NCI-H2171 treated with DMSO at 0.1 percent for 48 hours (cell line): ENCODE results near the gene ETS1.

Experiments used
- DNase-seq: peaks from one replicate; lab custom pipeline; 2025; lab: John Stamatoyannopoulos, UW

Gene ETS1

DNA sequence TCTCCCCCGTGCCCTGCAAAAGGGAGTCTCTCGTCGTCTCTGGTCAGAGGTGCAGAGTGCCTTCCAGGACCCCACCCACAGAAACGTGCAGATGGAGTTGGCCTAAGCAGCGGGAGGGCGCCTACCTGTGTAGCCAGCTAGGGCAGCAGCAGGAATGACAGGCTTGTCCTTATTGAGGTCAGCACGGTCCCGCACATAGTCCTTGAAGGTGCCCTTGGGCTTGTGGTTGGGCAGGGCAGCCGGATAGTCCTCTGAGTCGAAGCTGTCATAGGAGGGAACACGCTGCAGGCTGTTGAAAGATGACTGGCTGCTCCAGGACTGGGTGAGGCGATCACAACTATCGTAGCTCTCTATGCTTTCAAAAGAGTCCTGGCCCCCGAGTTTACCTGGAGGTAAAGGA is 107.3 kb downstream of the ETS1 start:
- DNase-seq = no peak

DNA sequence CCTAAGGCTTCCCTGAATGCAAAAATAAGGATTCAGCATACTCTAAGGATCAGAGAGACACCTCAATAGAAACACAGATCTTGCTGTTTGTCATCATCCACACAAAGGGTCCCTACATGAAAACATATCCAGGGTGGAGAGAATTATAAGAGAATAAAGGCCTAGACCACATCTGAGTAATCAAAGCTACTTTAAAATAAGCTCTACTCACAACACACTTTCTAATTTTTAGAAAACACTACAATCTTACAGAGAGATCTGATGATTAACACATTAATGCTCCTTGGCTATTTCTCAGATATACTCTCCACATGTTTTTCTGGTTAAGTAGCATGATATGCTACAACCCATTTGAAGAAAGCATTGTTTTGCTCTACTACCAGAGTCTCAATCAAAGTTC is 108.2 kb downstream of the ETS1 start:
- no peak for DNase-seq

DNA sequence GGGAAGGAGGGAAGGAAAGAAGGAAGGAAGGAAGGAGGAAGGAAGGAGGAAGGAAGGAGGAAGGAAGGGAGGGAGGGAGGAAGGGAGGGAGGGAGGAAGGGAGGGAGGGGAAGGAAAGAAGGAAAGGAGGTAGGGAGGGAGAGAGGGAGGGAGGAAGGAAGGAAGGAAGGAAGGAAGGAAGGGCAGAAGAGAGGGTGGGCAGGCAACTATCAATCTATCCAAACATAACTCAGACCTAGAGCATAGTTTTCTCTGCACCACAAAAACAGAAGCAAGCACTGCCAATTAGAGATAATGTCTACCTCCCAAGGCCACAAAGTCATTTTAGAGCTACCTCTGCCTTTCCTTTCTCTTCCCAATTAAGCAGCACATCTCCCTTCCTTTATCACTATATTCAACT is 109.1 kb downstream of the ETS1 start:
- DNase-seq = no peak

DNA sequence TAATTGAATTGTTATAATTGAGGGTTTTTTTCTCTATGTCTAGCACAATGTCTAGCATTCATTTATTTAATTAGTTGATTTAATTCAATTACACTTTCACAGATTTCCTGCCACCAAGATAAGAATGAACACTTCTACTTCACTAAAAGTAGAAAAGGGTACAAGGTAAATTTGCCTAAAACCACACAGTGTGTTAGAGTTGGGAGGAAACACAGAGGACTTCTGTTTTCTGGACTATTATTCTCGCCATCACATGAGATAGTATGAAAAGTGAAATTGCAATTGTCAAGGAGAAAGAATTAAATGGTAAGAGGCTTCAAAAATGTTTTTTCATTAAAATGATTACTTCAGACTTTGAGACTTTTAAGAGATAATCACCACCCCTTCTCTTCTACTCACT is 109.5 kb downstream of the ETS1 start:
- no peak for DNase-seq

DNA sequence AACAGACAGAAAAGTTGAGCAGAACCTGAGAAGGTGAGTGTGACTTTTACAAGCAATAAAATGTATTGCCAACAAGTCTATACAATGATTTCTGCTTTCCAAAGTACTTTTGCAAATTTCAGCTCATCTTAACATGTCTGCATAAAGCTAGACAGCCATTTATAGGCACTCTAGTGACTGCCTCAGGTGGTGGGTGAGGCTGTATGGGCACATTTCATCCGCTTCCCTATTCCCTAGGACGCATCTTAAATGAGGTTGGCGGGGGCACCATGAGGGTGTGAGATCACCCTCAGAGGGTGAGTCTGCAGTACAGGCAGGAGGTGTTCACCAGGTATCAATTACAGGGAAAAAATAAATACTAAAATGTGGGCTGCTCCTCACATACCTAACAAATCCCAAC is 110.1 kb downstream of the ETS1 start:
- DNase-seq = no peak

DNA sequence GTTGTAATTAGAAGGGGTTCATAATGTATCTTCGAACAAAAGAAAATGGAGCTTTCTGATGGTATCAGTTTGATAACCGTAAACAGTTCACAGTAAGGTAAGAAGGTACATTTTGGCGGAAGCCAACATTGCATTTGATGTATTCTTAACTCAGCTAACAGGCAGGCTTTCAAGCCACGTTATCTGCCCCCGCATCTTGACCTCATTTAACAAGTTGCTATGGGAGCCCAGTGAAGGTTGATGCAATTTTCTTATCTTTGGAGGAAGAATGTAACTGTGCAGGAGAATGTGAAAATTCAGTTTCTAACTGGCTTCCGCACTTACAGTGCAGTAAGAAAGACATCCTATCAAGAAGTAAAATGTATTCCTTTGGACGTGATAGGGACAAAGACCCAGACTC is 110.6 kb downstream of the ETS1 start:
- DNase-seq = no peak

DNA sequence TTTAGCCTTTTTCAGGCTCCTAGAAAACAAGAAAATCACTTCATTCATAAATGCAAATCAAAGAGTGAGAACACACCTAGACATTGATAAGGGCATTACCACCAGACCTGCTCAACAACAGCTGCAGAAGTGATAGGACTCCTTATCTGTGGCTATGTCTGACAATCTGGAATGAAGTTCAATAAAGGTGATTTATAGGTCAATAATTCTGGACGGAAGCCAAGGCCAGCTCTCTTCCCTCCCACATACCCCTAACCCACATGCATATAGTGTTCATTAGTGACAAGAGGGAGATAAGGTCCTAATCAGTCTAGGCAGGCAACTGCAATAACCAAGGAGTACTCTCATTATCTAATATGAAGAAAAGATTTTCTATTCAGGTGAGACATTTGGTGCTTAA is 111.3 kb downstream of the ETS1 start:
- no peak for DNase-seq

DNA sequence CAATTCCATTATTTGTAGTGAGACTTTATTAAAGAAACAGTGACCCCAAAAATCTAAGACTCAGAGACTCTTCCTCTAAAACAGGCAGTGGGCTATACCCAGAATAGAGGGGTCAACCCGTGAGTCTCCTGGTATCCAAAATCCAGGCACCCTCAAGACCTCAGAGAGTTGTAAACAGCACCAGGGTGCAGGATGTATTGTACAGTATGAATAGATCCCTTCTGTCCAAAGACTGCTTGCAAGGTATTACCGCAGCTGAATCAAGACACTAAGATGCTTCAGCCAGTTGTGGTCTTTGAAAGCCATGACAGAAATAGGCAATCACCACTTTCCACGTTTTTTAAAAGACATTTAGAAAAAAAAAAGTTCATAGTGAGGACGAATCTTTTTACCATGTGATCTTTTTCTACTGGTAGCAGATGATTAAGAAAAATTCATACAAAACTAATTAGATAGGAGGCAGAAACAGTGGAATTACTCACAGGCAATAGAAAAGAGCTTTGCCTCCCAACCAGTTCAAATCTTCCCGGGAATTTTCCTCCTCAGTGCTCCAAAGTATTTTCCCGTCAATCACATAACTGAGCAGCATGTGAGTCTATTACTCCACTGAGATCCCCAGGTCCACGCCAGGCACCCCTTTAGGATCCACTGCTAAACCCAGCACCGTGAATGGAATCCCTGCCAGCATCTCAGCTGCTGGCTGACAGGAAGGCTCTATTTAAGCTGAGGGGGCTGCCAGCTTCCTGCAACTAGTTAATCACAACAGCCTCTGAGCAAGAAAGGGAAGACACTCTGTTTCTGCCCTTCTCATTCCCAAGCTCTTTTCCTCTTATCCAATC is 113.1 kb downstream of the ETS1 start:
- DNase-seq = no peak

DNA sequence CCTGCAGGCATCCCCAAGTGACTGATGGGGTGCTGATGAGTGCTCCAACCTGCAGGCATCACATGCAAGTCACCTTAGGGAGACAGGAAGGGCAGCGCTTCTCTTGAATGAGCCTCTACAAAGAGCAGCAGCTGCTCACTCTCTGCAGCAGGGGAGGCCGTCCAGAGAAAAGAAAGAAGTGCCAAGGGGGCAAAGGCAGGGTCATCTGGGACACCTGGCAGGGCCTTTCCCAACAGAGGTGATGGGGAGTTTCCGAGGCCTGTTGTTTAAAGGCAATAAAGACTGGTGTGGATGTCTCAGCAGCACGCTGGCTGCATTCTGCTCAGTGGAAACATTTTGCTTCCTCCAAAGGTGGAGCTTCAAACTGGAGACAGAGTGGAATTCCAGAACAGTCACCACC is 113.7 kb downstream of the ETS1 start:
- no peak for DNase-seq

DNA sequence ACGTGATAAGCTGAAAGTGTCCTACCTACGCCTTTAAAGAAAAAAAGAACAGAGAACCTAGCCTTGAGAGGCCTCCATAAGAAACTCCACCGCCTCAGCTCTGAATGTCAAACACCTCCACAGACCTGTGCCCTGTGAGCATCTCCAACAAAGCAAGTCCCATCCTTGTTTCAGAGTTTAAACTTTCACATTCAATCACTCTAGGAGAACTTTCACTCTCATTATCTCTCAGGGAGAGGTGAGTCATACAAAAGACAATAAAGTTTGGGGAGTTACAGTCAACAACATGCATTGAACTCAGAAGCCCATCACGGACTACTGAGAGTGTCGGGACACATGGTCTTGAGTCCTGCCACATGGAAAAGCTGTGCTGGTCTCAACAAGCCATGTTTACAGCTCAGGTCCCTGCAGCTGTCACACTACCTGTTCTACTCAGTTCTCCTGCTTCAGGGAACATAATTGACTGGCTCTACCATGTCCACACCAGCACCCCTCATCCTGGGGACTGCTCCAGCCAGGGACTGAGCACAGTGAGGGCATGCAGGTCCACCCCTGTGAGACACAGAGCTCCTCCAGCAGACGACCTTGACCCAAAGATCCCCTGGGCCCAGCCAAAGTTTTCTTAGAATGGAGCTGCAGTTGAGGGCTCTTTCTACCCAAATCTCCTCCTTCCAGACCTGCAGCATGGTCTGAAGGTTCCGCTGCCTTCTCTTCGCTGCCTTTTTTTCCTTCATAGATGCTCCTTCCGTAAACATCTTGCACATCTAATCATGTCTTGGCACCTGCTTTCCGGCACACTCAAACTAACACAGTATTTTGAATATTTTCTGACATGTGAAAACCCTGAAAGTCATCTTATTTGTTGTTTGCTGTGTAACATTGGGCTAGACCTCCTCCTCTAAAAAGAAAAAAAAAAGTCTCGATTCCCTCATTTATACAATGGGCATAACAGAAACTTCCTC is 114.9 kb downstream of the ETS1 start:
- no peak for DNase-seq

DNA sequence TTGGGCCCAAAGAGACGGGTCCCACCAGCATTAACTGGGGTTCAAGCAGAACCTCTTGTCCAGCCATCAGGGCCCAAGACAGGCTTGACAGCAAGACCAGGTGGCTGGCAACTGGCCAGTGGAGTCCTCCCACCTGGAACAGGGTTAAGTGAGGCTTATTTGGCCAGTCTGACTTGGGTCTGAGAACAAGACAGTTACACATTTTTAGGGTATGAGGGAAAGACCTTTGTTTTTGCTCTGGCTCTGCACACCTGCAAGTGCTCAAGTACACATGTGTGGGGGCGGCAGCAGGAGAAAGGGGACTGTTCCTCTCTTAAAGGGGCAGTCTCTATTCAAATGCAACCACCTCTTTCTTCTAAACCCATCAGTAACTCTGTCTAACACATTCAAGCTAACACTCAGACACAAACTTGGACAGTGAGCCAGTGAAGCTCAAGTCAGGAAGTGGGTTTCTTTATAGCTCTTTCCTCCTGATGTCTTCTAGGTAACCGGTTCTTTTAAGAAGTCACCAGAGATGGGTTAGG is 116.2 kb downstream of the ETS1 start:
- no peak for DNase-seq

DNA sequence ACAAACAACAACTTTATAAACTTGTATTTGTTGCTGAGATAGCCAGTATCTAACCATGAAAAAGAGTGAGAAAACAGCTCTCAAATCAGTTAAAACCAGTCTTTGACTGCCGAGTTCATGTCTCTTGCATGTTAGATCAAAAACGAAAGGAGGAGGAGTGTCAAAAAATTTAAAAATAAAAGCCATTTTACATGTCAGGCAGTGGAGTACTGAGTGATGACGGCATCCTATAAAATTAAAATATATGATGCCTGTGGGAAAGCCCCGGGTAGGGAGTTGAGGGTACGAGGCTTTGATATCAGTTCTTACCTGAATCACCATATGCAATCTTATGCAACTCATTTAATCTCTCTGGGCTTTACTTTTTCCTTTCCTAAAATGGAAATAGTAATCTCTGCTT is 117.3 kb downstream of the ETS1 start:
- DNase-seq = no peak

DNA sequence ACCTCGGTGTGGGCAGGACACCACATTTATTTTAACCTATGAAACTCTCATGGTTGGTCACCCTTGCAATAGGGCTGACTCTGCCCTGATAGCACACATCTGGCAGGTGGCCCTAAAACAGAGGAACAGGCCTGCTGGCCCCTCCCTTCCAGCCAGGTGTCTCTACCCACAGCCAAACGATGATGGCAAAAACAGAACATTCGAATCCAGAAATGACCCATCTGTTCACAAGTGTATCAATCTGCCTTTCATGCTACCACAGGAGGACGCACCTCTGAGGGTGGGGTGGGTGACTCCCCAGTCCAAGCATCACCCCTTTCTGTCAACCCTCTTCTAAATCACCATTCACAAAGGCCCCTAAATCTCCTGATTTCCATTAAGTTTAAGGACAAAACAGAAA is 118.1 kb downstream of the ETS1 start:
- no peak for DNase-seq

DNA sequence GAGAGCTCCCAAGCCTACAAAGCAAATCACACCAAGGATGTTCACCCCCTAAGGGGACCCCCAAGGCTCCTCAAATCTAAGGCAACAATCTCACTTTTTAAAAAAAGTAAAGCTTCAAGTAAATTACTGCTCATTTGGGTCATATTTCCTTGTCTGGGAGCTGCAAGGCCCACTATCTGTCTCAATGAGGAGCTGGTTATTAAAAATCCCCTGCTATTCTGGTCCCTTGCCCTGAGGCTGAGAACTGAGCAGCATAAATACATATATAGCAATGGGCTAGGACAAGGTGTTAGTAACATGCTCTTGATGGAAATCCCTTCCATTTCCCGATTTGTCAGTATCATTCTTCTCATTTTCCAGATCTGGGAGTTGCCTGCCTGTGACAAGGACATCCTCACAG is 119.2 kb downstream of the ETS1 start:
- DNase-seq = no peak

DNA sequence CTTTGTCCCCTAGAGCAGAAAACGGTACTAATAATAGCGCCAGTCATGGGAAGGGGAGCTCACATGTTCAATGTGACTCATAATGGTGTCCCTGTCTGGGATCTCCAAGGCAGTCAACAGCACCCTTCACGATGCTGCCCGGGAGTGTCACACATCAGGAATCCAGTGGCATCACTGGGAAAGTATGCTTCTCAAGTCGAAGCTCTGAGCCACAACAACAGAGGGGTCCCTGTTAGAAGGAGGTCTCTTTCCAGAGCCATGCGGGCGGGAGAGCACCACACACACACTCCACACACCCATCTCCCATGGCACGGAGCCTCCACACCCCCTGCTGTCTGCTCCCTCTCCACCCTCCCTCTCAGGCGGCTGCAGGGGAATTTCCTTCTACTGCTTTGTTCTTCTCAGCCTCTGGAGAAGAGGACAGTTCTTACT is 119.7 kb downstream of the ETS1 start:
- no peak for DNase-seq

DNA sequence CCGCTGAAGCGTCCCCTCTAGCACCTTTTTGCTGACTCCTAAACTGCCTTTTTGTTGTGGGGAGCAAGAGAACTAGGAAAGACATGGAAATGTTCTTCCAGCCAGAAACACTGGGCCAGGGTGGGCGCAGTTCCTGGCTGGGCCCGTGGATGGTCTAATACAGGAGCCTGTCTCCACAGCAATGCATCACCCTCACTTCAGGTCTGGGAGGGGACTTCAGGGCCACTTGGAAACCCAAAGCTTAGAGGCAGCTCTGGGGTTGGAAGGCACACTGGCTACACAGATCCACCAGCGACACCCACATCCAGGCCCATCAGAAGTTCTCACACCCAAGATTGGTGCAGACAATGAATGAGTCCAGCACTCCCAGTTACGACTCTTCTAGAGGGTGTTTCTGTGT is 120.3 kb downstream of the ETS1 start:
- DNase-seq = no peak

DNA sequence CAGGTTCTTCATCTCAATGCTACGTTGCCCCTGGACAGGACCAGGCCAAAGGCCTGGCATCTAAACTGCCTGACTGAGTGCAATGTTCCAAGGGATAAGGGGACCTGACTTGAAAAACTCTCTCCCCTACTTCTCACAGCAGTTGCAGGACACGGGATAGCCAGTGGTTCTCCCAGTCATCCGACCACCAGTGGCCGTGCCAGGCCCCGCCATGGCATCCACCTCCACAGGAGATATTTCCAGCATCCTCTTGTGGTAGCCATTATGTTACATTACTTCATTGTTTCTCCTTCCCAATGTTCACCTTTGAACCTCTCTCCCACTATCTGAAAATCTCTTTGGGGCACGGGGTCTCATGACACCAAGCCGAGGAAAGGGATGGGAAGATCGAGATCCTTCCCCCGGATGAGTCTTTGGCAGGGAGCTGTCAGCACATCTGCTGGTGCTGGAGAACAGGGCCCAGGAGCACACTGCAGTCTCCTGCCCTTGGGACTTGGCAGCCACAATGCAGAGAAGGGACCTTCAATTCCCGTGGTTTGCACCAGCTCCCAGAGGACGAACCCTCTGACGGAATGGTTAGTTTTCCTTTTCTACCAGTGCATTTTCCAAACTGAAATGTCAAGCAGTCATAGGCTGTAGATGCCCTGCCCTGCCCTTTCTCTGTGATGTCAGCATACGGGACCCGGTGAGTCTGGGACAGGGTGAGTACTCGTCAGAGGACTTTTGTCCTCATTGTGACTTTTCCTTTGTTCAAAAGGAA is 121.2 kb downstream of the ETS1 start:
- DNase-seq = no peak

DNA sequence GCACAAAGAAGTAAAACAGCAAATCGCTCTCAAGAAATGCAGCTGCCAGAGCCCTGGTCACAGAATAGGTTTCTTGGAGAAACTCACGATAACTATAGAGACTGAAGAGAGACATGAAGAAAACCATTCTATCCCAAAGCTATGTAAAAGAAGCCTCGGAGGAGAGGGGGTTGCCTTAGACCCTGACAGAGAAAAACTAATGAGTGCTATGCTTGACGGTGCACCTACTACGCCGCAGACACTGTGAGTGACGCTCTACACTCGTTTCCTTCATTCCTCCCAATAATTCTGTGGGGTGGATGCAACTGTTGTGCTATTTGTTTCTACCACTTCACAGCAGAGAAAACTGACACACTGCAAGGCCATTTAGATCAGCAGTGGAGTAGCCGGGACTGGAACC is 121.8 kb downstream of the ETS1 start:
- no peak for DNase-seq

DNA sequence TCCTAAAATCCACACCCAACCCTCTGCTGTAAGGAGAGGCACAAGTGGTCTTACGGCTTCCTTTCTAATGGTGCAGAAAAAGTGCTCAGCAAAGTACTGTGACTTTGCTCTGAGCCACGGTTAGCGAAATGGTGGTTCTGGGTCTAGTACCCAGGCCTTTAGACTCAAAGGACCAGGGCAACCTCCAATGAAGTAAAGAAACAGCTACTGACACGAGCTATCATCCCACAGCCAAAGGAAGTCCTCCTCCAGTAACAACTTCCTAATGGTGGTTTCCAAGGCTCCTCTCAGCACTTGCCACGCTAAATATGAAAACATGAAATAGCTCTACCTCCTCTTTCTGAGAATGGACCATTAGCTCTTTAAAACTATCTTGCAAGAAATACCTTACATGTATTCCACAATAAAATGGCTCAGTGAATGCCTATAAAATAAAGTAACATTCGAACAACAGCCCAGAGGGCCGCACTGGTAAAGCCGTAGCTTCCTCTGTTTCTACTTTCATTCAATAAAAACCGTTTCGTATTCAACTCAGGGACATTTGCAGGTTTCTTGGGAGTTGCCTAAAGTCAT is 122.4 kb downstream of the ETS1 start:
- no peak for DNase-seq

DNA sequence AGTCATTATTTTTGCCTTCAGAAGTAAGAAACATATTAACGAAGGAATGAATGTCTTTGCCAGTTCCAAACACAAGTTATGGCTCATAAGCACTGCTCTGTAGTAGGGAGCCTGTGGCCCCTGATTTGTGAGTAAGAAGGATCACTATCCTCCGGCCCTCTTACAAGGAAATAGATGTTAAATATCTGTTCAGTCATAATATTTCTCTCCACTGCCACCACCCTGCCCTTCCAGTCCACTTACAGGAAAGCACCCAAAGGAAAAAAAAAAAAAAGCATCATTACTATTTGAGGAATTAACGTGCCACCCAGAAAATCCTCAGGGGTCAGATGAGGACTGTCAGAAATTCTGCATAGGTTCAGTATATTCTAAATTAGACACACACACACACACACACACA is 123.4 kb downstream of the ETS1 start:
- DNase-seq = no peak

DNA sequence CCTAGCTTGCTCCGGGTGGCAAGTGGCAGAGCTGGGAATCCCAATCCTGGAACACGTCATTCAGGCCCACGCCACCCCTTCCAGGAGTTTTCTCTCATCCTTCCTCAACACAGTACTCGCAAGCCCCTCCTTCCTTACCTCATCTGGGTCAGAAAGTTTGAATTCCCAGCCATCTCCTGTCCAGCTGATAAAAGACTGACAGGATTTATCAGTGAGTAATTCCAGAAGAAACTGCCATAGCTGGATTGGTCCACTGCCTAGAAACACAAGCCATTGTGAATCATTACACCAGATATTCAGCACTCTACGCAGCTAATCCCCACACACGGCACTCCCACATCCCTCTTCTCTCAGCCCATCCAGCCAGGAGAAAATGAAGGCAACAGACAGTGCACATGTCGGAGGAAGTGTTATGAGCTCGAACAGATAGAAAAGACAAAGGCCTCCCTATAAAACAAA is 124.0 kb downstream of the ETS1 start:
- no peak for DNase-seq

DNA sequence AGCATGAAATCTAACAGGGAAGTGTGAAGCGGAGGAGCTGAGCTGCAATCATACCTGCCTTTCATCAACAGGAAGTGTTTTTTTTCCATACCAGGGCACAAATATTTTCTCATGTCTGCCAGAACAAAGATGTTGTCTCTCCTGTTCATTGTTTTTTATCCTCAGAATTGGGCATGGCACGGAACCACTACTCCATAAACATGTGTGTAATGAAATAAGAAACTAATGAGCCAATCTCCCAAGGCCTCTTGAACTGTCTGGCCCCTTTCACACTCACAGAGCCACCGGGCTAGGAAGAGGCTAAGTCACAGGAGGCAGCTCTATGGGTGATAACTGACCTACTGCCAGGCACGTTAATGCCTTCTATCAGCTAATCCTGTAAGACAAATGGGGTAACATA is 124.4 kb downstream of the ETS1 start:
- no peak for DNase-seq
